GM18951 (cell line): Measurements from ENCODE around the gene GABRG3.

ENCODE experiments used
- POLR2A ChIP-seq: IDR thresholded peaks from 4 replicates; pipeline ENCODE4 v1.6.1; 2011; ENCODE audit warnings: mild to moderate bottlenecking; ENCODE audit not compliant: insufficient read length, insufficient read depth; ENCODE audit errors: extremely low read depth
- in situ Hi-C: fragments of 300-500 bp; cut with MboI; formaldehyde crosslinking; loops from one replicate; pipeline ENCODE4 v1.12.0; 2022; ENCODE audit warnings: low sequenced_read_pairs, mixed read lengths, inconsistent platforms; ENCODE audit not compliant: unreplicated experiment

The GABRG3 gene

GRCh38 chr15:27220199-27220598 lies 249.2 kb downstream of the GABRG3 start:
- TF ChIP-seq POLR2A: no peak
- in situ Hi-C loops: no loop called here

- in situ Hi-C loops: no loop called here
- no peak for TF ChIP-seq POLR2A
These were observed 251.5 kb downstream of the GABRG3 start for GRCh38 chr15:27222479-27222878.

GRCh38 chr15:27223179-27223578 lies 252.2 kb downstream of the GABRG3 start:
- in situ Hi-C loops: no loop called here
- no peak for TF ChIP-seq POLR2A

- no peak for TF ChIP-seq POLR2A
- in situ Hi-C loops: no loop called here
These were observed 260.8 kb downstream of the GABRG3 start for GRCh38 chr15:27231811-27232210.

- no peak for TF ChIP-seq POLR2A
- in situ Hi-C loops: no loop called here
These were observed 261.9 kb downstream of the GABRG3 start for GRCh38 chr15:27232876-27233275.

GRCh38 chr15:27234593-27234992 lies 263.6 kb downstream of the GABRG3 start:
- in situ Hi-C loops: no loop called here
- no peak for TF ChIP-seq POLR2A

- in situ Hi-C loops: no loop called here
- no peak for TF ChIP-seq POLR2A
These were observed 264.2 kb downstream of the GABRG3 start for GRCh38 chr15:27235161-27235560.

GRCh38 chr15:27235681-27236080 lies 264.7 kb downstream of the GABRG3 start:
- in situ Hi-C loops: no loop called here
- TF ChIP-seq POLR2A: no peak

- in situ Hi-C loops: no loop called here
- TF ChIP-seq POLR2A: no peak
These were observed 266.4 kb downstream of the GABRG3 start for GRCh38 chr15:27237319-27237939.

GRCh38 chr15:27238209-27238608 lies 267.2 kb downstream of the GABRG3 start:
- no peak for TF ChIP-seq POLR2A
- in situ Hi-C loops: no loop called here

GRCh38 chr15:27238707-27239423 lies 267.9 kb downstream of the GABRG3 start:
- TF ChIP-seq POLR2A: no peak
- in situ Hi-C loops: no loop called here

- in situ Hi-C loops: no loop called here
These were observed 271.0 kb downstream of the GABRG3 start for GRCh38 chr15:27241943-27242342.

GRCh38 chr15:27244047-27244446 lies 273.1 kb downstream of the GABRG3 start:
- TF ChIP-seq POLR2A: no peak
- in situ Hi-C loops: no loop called here

More at GRCh38 chr15:27241943-27242342, 271.0 kb downstream of the GABRG3 start:
- no peak for TF ChIP-seq POLR2A

GRCh38 chr15:27248251-27248650 lies 277.3 kb downstream of the GABRG3 start:
- in situ Hi-C loops: no loop called here
- TF ChIP-seq POLR2A: no peak

GRCh38 chr15:27249046-27249759 lies 278.2 kb downstream of the GABRG3 start:
- no peak for TF ChIP-seq POLR2A
- in situ Hi-C loops: no loop called here
